ENCODE data around the gene EME1.
A peak's percentile ranks its signal among the peaks of the same experiment; 100 is the strongest.
"Not testable (repeated sequence)": the region's sequence is repeated elsewhere in the genome, so short reads cannot be mapped to it uniquely, and the experiment has no call there.

Gene EME1

DNA sequence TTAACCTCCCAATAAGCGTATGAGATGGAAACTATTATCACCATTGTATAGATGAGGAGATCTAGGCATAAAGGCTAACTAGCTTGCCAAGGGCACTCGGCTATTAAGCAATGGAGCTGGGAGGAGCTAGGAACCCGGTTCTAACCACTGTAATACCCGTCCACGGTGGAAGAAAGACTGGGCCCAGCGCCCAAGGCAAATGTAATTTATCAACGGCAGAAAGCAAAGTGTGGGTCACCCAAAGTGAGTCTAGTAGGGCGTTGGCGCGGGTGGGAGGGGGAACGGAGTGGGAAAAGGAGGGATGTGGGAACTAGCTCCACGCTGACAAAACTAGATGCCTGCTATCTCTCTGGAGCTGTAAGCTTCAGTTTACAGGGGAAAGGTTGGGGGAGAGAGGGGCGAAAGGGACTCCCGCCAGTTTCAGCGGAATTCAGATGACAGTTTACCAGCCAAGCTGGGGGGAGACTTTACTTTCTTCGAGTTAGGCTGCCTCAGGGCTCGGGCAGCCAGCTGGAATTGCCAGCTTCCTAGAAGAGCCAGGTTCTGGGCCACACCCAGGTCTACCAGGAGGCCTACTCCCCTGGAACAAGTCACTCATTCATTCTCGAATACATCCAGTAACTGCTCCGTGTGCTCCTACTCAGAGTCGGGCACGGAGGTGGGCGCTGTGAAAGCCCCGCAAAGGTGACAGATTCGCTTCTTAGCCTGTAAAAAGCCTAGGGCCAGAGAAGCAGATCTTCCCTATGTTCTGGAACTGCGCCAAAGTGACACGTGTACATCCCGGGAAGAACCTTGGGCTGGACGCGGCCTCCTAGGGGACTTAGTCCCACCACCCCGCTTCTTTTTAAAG lies 23.5 kb downstream of the EME1 start:
- peak in 2 of 6 experiments; percentile 31 to 33 for DNase-seq

DNA sequence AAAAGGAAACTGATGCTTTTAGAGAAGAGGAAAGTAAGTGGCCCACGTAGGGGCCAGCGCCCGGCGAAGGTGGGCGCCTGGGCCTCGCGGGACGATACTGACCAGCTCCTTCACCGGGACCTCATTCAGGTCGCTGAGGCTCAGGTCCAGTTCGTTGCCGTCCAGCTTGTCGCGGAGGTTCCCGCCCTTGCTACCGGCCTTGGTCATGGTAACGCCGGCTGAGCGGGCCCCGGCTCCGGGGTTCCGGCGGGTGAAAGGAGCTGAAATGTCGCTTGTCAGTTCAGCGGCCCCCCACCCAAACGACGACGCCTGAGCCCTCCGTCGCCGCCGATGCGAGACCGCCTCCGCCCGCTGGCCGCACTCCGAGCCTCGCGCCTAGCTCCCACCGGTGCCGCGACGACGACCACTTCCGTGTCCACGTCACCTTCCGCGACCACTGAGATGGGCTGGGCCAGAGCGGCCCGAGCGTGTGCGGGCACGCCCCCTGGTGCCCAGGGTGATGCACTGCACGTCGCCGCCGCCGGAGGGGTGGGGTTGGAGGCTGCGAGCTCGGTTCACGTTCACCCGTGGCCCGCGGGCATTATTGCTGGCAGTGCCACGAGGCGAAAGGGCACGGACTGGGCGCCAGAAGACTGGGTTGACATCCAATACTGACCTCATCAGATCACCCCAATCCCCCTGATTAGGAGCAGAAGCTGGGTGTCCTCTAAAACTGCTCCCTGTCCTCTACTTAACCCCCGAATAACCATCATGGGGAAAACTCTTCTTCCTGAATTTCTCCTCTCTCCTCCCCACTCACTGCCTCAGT lies 24.3 kb downstream of the EME1 start, which contains the start of gene LRRC59:
Gene LRRC59, minus strand, starts transcription at position 413 of the 808 bp plus-strand sequence. Its CDS starts 206 bp downstream, at position 207.
- peak; percentile 80 to 95 (median 89) for DNase-seq

DNA sequence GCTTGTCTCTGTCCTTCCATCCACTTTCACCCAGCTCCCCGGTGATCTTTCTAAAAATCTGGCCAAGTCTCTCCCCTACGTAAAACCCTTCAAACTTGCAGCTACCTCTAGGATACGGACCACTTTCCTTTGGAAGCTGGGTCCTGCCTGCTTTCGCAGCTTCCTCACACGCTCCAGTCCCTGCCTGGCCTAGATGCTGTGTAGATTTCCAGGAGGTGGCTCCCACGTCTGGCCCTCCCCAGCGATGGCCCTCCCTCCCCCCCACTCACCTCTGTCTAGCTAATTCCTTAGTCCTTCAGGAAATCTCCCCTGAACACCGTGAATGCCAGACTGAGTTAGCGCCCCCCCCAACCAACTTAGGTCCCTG lies 24.9 kb downstream of the EME1 start:
- peak in 1 of 6 experiments; percentile 10 for DNase-seq

DNA sequence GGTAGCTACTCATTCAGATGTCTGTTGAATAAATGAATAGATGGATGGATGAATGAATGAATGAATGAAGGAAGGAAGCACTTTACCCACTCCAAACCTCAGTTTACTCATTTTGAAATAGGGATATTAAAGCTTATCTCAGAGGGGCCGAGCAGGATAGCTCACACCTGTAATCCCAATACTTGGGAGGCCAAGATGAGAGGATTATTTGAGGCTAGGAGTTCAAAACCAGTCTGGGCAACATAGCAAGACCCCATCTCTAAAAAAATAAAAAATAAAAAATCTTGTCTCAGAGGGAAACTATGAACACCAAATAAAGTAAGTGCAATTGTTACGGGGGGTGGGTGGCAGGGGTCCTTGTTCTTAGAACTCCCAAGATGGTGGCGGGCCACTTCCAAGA lies 25.6 kb downstream of the EME1 start:
- DNase-seq, result not testable (repeated sequence)

DNA sequence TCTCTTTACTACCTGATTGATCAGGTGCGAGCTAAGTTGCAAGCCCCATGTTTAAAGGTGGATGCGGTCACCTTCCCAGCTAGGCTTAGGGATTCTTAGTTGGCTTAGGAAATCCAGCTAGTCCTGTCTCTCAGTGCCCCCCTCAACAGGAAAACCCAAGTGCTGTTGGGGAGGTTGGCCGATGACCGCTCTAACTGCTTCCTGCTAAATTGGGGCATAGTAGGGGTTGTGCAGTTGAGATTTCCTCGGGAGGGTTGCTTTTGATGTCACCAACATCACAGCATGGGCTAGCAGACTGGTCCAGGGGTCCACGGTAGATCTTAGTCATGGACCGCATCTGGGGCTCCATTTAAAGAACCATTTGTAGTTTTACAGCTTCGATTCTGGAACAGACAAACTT lies 26.6 kb downstream of the EME1 start:
- not testable (repeated sequence) for DNase-seq

DNA sequence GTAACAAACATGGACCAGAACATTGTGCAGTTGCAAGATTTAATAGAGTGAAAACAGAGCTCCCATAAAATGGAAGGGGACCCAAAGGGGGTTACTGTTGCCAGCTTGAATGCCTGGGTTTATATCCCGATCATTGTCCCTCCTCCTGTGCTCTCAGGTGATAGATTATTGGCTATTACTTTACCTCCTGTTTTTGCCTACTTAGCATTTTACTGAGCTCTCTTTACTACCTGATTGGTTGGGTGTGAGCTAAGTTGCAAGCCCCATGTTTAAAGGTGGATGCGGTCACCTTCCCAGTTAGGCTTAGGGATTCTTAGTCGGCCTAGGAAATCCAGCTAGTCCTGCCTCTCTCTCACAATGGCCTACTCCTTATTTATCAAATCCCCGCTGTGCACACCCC lies 32.3 kb downstream of the EME1 start:
- not testable (repeated sequence) for DNase-seq

DNA sequence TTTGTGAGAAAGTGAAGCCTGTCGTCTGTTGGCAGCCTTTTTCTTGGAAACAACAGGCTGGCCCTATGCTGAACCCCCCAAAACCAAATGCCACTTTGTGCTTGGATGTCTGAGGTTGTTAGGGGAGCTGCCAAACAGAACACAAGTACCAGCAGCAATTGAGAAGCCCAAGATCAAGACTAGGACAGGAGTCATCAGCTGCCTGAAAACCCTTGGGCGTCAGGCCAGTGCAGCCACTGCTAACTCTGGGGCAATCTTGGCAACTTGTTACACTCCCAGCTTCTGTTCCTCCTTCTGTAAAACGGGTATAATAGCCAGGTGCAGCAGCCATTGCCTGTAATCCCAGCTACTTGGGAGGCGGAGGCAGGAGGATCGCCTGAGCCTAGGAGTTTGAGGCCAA lies 33.5 kb downstream of the EME1 start:
- DNase-seq, result no peak

DNA sequence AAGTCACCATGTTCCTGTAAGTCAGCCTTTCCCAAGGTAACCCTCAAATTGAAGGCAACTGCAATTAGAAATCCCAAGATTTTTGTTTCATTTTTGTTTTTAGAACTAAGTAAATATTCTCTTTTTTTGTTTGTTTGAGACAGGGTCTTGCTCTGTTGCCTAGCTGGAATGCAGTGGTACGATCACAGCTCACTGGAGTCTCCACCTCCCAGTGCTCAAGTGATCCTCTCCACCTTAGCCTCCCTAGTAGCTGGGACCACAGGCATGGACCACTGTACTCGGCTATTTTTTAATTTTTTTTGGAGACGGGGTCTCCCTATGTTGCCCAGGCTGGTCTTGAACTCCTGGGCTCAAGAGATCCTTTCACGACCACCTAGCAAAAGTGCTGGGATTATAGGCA lies 34.9 kb downstream of the EME1 start:
- DNase-seq, result no peak

DNA sequence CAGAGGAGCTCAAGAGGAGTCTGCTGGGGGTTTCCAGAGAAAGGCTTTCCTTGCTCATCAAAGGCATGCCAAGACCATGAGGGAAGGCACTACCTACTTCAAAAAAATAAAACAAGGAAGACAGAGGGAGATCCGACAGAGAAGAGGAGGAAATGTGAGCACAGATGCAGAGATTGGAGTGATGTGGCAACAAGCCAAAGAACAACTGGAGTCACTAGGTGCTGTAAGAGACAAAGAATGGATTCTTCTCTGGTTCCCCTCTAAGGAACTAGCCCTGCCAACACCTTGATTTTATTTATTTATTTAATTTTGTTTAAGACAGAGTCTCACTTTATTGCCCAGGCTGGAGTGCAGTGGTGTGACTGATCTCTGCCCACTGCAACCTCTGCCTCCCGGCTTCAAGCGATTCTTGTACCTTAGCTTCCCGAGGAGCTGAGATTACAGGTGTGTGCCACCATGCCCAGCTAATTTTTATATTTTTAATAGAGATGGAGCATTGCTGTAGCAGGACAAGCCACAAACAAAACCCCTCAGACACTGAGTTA lies 39.2 kb downstream of the EME1 start:
- no peak for DNase-seq

DNA sequence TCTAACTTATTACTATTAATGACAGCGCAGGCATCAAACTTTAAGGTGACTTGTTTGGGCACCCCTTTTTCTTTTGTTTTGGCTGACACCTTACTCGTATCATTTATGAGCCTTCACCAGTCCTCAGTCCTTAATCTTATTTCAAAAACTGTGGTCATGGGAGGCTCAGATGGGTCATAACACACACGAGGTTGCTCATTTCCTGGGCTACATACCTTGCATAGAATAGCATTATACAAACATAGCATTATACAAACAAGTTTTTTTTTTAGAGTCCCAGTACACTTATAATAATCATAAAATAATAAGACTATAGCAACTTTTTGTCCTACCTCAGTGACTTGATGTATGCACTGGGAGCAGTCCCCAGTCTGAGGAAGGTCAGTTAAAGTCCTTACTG lies 41.8 kb downstream of the EME1 start:
- DNase-seq, result no peak

DNA sequence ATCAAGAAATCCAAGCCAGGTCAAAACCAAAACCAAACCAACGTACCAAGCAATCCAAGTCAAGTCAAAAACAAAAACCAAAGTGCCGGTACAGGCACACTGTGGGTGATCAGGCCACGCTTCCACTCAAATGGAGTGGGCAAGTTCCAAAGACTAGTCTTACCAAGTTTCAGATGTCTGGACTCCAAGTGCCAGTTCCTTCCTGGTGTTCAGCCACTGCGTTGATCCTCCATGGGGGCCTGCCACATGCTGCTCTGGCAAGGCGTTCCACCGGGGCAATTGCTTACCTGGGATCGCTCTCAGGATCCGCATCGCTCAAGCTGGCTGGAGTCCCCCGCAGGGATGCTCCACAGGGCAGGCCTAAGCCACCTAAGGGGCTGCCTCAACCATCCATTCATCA lies 46.5 kb downstream of the EME1 start:
- not testable (repeated sequence) for DNase-seq

DNA sequence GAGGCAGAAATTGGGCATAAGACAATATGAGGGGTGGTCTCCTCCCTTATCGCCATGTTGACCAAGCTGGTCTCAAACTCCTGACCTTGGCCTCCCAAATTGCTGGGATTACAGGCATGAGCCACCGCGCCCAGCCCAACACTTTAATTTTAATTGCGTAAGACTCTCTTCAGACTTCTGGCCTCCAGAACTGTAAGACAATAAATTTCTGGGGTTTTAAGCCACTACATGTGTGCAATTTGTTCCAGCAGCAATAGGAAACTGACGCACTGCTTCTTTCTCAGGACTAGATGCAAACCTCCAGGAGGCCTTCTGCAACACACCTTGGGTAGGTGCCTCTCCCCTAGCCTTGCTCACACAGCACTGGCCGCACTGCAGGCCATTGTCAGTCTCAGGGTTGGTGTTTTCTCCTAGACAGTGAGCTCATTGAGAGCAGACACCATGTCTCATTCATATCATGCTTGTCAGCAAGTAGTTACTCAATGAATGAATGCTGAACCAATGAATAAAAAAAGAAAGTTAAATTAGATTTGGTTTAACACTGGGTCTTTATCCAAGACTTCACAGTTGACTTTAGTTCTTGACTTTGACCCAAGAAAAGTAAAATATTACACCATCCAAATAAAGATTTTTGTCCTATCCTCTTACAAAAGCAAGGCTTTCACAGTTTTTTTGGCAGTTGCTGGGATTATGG lies 47.5 kb downstream of the EME1 start:
- DNase-seq, result no peak

DNA sequence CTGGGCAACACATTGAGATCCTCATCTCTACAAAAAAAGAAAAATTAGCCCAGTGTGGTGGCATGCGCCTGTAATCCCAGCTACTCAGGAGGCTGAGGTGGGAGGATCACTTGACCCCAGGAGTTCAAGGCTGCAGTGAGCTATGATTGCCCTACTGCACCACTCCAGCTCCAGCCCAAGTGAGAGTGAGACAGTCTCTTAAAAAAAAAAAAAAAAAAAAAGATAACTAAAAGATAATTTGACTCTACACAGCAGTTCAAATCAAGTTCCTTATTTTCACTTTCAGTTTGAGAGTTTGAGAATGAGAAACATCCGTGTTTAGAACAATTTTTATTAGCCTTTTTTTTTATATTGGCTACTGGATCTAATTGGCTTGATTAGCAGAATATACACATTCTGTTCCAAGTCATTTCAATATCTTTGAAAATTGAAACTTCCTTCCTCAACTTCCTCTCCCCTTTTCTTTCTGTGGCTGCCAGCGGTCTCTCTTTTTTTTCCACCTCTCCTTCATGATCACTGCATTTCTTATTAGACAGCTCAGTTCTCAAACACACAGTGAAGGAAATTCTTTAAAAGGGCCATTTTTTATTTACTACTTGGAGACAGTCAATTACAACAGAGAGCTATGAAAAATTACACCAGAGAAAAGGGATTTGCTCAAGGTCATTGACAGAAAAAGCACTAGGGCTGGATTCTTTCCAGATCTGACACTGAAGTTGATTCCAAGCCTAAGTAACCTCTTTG lies 48.5 kb downstream of the EME1 start:
- peak in 2 of 6 experiments; percentile 48 to 49 for DNase-seq

DNA sequence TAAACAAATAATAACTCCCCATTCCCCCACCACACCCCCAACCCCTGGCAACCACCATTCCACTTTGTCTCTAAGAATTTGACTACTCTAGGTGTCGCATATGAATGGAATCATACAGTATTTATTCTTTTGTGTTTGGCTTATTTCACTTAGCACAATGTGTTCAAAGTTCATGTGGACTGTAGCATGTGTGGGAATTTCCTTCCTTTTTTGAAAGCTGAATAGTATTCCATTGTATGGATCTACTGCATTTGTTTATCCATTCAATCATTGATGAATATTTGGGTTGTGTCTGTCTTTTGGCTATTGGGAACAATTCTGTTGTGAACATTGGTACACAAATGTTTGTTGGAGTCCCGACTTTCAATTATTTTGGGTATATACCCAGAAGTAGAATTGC lies 49.7 kb downstream of the EME1 start:
- no peak for DNase-seq

DNA sequence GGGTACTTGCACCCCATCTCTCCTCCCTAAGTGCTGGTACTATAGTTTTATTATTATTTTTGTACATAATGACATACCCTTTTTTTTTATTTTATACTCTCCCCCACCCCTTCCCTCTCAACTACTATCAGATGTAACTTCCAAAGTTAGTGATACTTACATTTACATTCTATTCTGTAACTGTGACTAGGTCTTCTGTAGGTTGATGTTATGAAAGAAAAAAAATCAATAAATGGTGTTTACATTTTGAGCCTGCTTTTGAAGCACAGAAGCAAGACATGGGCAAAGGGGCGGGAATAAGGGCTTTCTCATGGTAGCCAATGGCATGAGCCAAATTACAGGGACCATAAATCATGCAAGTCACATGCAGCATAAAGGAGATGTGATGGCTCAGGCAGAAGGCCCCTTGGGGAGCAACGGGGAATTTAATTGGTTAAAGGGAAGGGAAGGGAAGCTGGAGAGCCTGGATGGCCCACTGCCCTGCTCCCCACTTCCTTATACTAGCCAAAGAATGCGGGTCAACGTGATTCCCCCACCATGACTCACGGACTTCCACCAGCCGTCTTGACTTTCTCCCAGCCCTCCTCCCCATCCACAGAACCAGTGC lies 50.6 kb downstream of the EME1 start:
- DNase-seq, result no peak

DNA sequence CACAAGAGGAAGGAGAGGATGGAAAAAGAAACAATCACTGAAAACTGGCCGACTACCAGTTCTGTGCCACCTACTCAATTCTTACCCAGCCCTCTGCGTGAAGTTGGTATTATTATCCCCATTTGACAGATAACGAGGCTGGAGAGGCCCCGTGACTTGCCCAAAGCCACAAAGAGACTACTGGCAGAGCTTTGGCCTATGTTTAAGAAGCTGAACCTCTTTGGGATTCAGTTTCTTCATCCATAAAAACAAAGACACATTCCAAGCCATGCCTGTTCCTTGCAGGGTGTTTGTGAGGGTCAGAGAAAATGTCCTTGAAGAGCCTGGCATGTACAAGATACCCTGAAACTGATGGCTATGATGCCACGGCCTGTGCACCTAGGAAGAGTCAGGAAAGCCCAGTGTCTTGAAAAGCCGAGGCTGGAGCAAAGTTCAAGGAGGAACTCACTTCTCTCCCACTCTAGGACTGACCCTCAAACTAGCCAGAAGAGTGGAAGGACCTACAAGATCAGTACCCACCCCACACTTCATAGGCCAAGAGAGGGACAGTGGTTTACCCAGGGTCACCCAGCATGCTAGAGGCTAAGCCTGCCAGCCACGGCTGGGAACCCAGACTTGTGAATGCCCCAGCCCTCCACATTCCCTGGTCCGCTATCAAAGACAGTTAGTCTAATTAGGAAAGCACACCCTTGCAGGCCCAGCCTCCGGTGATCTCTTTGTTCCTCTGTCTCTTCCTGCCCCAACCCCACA lies 51.4 kb downstream of the EME1 start:
- DNase-seq, result no peak

DNA sequence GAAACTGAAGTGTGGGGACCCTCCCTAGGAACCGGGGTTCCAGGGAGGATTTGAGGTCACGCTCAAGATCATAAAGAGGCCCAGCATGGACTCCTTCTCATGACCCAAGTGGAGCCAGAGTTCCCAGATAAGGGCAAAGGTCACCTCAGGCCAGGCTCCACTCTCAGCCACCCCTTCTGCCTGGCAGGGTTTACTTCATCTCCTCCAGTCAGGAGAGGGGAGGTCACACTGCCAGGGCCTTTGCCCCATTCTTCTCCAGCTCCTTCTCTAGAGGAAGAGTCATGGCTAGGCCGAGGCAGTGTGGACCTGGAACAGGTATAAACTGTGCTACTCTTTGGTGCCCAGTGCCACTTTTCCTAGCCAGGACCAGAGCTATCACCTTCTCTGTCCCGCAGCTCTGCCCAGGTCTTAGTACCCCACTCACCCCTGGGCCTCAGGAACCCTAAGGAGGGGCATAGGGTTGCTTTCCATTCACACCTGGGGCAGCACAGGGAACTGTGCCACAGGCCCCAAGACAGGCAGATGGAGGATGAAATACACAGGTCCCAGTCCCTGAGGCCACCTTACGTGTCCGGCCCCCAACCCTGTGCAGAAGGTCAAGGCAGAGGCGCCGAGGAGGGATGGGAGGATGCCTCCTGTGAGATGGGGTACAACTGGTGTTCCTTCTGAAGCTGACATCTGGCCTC lies 52.1 kb downstream of the EME1 start:
- DNase-seq, result no peak

DNA sequence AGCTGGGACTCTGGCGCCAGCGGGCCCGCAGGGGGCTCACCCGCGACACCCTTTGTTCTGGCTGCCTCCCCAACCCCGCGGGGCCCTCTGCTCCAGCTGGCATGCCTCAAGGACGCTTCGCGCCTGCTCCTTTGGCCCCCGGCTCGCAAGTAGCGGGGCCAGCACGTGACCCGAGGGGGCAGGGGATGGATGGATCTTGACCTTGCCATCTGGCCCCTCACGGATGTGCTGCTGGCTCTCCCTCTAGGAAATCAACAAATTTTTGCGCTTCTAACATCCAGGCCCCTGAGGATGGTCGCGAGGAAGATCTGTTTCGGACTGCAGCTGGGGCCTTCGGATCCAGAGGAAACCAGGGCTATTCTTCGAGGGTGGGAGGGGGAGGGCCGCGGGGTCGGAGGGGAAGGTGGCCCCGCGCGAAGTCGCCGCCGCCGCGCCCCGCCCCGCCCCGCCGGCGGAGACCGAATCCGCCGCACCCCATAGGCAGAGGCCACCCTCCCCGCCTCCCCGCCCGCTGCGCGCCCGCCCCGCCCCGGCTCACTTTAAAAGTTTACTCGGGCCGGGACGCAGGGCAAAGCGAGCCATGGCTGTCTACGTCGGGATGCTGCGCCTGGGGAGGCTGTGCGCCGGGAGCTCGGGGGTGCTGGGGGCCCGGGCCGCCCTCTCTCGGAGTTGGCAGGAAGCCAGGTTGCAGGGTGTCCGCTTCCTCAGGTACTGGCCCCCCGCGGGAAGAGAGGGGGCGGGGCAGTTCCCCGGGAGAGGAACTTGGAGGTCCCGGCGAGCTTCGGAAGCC lies 52.8 kb downstream of the EME1 start, which contains the start of gene ACSF2:
Gene ACSF2, plus strand, starts transcription at position 537 of the 790 bp plus-strand sequence. Its CDS starts 44 bp downstream, at position 581.
- peak; percentile 25 to 66 (median 52) for DNase-seq

DNA sequence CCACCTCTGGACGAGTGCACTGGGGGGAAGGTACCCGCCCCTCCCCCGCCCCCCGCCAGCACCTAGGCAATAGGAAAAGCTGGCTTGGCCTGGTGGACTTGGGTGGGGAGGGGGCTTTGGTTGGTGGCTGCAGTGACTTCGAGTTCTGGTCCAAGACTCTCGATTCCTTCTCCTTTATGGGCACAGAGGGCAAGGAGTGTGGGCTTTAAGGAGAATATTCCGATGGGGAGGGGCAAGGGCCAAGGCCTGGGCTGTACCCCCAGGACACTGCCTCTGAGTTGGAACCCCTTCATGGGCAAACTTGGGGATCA lies 53.4 kb downstream of the EME1 start:
- DNase-seq, result no peak

Measured in stimulated activated naive CD4-positive, alpha-beta T cell (primary cell).